ENCODE results near the gene DYNLT4. TPM values are rescaled to one million over a fixed set of nuclear protein-coding genes. Genes with fewer than 3 reads are reported as not detected.
"Not testable (repeated sequence)": the region's sequence is repeated elsewhere in the genome, so short reads cannot be mapped to it uniquely, and the experiment has no call there.

DYNLT4 gene
- total and polyA plus RNA-seq, 12 donors = 0.94 to 10.3 (median 2.8) TPM; not detected in 2

DNA sequence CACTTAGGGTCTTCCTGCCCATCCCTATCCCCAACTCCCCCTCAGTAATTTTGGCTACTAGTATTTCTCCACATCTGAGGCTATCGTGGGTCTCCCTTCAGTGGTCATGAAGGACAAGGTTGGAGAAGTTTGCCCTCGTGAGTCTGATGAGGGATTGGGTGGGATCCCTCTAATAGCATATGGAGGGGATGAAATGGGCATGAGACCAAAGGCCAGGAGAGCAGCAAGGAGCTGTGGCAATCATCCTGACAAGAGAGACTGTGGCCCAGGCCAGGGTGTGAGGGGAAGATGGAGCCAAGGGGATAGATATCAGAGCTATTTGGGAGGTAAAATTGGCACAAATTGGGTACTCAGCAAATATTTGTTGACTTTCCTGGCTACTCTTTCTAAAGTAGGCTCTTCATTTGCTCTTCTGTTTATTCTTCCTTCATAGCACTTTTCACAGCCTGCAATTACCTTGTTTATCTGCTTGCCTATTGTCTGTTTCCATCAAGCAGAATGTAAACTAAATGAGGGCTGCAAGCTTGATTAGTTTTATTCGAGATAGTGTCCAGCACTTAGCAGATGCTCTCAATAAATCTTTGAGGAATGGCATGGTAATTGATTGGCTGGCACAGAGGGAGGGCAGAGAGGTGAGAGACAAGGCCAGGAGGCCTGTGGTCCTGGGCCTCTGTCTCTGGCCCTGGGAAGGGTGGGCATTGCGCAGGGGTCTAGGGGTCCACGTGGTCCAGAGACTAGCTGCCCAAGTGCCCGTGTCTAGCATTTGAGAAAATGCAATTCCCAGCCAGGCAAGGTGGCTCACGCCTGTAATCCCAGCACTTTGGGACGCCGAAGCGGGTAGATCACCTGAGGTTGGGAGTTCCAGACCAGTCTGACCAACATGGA, 8.4 kb downstream of the DYNLT4 start:
- intact Hi-C loops (cut with DNase I) = loop anchor here in 1 of 2 donors (5.0 kb wide), 1 partner anchor 34 kb away; no protein-coding TSS in a partner anchor
- peaks cover 0 to 12% of the 10 kb centered on the region in 2 donors for H3K36me3 ChIP-seq (replicated peaks in 1 of 2)
- TF ChIP-seq, protein P1, sequence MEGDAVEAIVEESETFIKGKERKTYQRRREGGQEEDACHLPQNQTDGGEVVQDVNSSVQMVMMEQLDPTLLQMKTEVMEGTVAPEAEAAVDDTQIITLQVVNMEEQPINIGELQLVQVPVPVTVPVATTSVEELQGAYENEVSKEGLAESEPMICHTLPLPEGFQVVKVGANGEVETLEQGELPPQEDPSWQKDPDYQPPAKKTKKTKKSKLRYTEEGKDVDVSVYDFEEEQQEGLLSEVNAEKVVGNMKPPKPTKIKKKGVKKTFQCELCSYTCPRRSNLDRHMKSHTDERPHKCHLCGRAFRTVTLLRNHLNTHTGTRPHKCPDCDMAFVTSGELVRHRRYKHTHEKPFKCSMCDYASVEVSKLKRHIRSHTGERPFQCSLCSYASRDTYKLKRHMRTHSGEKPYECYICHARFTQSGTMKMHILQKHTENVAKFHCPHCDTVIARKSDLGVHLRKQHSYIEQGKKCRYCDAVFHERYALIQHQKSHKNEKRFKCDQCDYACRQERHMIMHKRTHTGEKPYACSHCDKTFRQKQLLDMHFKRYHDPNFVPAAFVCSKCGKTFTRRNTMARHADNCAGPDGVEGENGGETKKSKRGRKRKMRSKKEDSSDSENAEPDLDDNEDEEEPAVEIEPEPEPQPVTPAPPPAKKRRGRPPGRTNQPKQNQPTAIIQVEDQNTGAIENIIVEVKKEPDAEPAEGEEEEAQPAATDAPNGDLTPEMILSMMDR (IDR thresholded peaks at IDR 0.05) = no peak
- no peak for TF ChIP-seq POLR2A (IDR thresholded peaks at IDR 0.05)
- H3K27me3 ChIP-seq = no peaks in the 10 kb centered on the region
- DNase-seq = peak in 4 of 7 donors; percentile 26 to 68 (median 34)
- no peaks in the 10 kb centered on the region for H3K9me3 ChIP-seq (replicated peaks in 1 of 3)
- WGBS, 4 donors = 83 to 84% (median 84%) methylated on average over 10 of the region's 10 CpGs
- peak overlapping the region in 3 of 5 donors; percentile 43 to 91 (median 89) for H3K27ac ChIP-seq
- H3K4me3 ChIP-seq = no peak overlapping the region
- peaks cover 5 to 22% of the 10 kb centered on the region in 2 donors for H3K4me1 ChIP-seq (replicated peaks in 1 of 2)

DNA sequence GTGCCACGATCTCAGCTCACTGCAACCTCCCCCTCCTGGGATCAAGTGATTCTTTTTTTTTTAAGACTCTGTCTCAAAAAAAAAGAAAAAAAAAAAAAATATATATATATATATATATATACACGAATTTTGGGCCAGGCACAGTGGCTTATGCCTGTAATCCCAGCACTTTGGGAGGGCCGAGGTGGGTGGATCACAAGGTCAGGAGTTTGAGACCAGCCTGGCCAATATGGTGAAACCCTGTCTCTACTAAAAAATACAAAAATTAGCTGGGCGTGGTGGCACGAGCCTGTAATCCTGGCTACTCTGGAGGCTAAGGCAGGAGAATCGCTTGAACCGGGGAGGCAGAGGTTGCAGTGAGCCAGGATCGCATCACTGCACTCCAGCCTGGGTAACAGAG, 9.3 kb downstream of the DYNLT4 start:
- DNase-seq = peak in 5 of 7 donors; percentile 2 to 52 (median 16)

DNA sequence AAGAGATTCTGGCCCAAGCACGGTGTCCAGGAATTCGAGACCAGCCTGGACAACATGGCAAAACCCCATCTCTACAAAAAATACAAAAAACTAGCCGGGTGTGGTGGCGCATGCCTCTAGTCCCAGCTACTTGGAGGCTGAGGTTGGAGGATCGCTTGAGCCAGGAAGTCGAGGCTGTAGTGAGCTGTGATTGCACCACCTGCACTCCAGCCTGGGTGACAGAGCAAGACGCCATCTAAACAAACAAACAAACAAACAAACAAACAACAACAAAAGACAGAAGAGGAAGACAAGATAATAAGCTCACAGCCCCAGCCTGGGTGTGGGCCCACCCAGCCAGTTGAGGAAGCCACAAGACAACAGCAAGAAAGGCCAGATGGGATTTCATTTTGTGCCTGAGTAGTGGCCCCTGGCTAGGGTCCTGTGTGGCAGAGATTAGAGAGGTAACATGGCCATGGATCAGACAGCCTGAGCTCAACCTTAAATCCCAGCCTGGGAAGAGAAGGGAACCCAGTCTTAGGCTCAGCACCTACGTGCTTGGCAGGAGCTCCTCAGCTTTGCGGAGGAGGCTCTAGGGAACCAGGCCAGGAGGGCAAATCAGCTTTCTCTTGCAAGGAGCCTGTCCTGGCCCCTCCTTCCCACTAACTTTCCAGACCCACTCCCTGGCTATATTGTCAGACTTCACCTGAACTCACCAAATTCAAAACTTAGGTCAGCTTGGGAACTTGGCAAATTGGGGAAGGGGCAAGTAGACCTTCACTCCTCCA, 14.2 kb downstream of the DYNLT4 start:
- Histone ChIP-seq H3K4me1 (replicated peaks in 1 of 2) (no peaks in the 10 kb centered on the region), H3K27me3 (no peaks in the 10 kb centered on the region), H3K4me3 (no peak overlapping the region), H3K9me3 (replicated peaks in 1 of 3) (no peaks in the 10 kb centered on the region), H3K27ac (no peak overlapping the region), H3K36me3 (replicated peaks in 1 of 2) (no peaks in the 10 kb centered on the region)
- no peak for TF ChIP-seq POLR2A (IDR thresholded peaks at IDR 0.05)
- TF ChIP-seq, protein P1 (IDR thresholded peaks at IDR 0.05) = no peak
- DNase-seq = peak in 5 of 7 donors; percentile 0 to 46 (median 14)
- intact Hi-C loops (cut with DNase I) = loop anchor here in 1 of 2 donors (5.0 kb wide), 1 partner anchor 34 kb away; no protein-coding TSS in a partner anchor
- 89 to 96% (median 91%) methylated on average over 8 to 9 of the region's 9 CpGs for WGBS, 4 donors

More for the DNA sequence above, 9.3 kb downstream of the DYNLT4 start:
- WGBS, 4 donors = 75 to 87% (median 82%) methylated on average over 8 of the region's 8 CpGs
- peaks cover 5 to 16% of the 10 kb centered on the region in 2 donors for H3K4me1 ChIP-seq (replicated peaks in 1 of 2)
- not testable (repeated sequence) for H3K36me3 ChIP-seq (replicated peaks in 1 of 2); H3K9me3 ChIP-seq (replicated peaks in 1 of 3); H3K27ac ChIP-seq; H3K4me3 ChIP-seq; H3K27me3 ChIP-seq
- intact Hi-C loops (cut with DNase I) = loop anchor here in 1 of 2 donors (5.0 kb wide), 1 partner anchor 34 kb away; no protein-coding TSS in a partner anchor

DNA sequence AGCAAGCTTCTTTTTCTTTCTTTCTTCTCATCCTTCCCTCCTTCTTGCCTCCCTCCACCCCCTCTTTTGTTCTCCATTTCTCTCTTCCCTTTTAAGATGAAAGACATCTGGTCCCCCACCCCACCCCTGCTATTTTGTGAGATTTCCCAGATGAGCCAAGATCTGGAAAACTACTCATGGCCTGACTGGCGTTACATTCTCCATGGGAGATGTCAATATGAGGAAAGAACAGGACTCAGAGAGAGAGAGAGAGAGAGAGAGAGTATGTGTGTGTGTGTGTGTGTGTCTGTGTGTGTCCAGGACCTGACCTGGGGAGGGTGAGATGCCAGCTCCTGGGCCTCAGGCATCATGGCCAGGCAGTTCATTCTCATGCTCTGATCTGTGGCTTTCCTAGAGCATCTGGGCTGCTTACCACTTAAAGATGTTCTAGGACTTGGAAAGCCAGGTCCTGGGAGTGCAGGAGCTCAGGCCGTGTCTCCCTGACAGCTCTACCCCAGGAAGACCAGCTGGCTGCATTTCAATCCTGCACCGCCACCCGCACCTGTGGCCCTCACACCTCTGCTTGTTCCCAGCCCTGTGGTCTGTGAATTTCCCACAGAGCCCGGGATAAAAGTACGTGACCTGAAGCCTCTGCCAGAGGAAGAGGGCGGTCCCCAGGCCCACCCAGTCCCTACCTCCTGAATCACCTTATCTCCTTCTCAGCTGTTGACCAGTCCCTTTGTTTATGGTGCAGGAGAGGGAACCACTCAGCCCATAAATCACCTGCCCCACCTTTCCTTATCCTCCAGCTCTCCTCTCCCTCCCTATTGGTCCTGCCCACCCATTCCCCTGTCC, 16.0 kb downstream of the DYNLT4 start:
- DNase-seq = peak in 2 of 7 donors; percentile 9 to 21
- intact Hi-C loops (cut with DNase I) = loop anchor here in 1 of 2 donors (5.0 kb wide), 1 partner anchor 36 kb away; no protein-coding TSS in a partner anchor
- H3K9me3 ChIP-seq (replicated peaks in 1 of 3) = no peaks in the 10 kb centered on the region
- no peaks in the 10 kb centered on the region for H3K27me3 ChIP-seq
- peaks cover 0 to 6% of the 10 kb centered on the region in 2 donors for H3K4me1 ChIP-seq (replicated peaks in 1 of 2)
- 75 to 87% (median 81%) methylated on average over 6 to 7 of the region's 7 CpGs for WGBS, 4 donors
- TF ChIP-seq, protein P1 (IDR thresholded peaks at IDR 0.05) = no peak
- no peak for TF ChIP-seq POLR2A (IDR thresholded peaks at IDR 0.05)
- no peak overlapping the region for H3K4me3 ChIP-seq
- H3K27ac ChIP-seq = no peak overlapping the region
- no peaks in the 10 kb centered on the region for H3K36me3 ChIP-seq (replicated peaks in 1 of 2)

All from adrenal gland (tissue), 12 donors.